GM12872 (cell line): ENCODE results near the gene R3HDM4.

ENCODE experiments used
- CTCF ChIP-seq: IDR thresholded peaks from 3 replicates; pipeline ENCODE4 v1.5.1; 2011; ENCODE audit warnings: low read depth, mild to moderate bottlenecking, low read length, moderate library complexity; ENCODE audit not compliant: insufficient read depth

The R3HDM4 gene

GRCh38 chr19:913080-913748, at the start of gene R3HDM4:
Gene R3HDM4, minus strand, starts transcription at chr19:913219. Its CDS starts 62 bp downstream, at chr19:913157.
- no peak for TF ChIP-seq CTCF

GRCh38 chr19:961866-962620, 49.0 kb upstream of the R3HDM4 start:
- TF ChIP-seq CTCF = no peak

- no peak for TF ChIP-seq CTCF
These were observed 47.6 kb upstream of the R3HDM4 start for GRCh38 chr19:960601-960938.

GRCh38 chr19:960020-960419, 47.0 kb upstream of the R3HDM4 start:
- no peak for TF ChIP-seq CTCF

- TF ChIP-seq CTCF = no peak
These were observed 46.2 kb upstream of the R3HDM4 start for GRCh38 chr19:958967-959855.

GRCh38 chr19:956766-957440, 43.9 kb upstream of the R3HDM4 start:
- no peak for TF ChIP-seq CTCF
